Liver (tissue), 9 donors: ENCODE measurements around the gene FIGLA. TPM values are rescaled to one million over a fixed set of nuclear protein-coding genes. Genes with fewer than 3 reads are reported as not detected.

Experiments used
- DNase-seq: peaks from one replicate; pipeline ENCODE4 v3.0.0-alpha.2; 2017; ENCODE audit warnings: low spot score
- H3K27ac ChIP-seq, 2 donors: one replicate each; pipeline ENCODE4 v1.7.0; 2013; ENCODE audit warnings: inconsistent platforms in 2 of 2, low read length in 2 of 2, control low read depth in 1 of 2, low read depth in 1 of 2, mild to moderate bottlenecking in 1 of 2
- H3K27me3 ChIP-seq, 4 donors: one replicate each; pipeline versions ENCODE4 v1.6.1 to v1.7.0; 2013; ENCODE audit warnings: low read length in 3 of 4, inconsistent platforms in 1 of 4, mild to moderate bottlenecking in 1 of 4, moderate library complexity in 1 of 4; ENCODE audit not compliant: control insufficient read depth in 4 of 4, insufficient read depth in 4 of 4
- H3K36me3 ChIP-seq, 4 donors: one replicate each; pipeline versions ENCODE4 v1.6.1 to v1.7.0; 2013; ENCODE audit warnings: low read length in 3 of 4, mild to moderate bottlenecking in 3 of 4, low read depth in 1 of 4, moderate library complexity in 1 of 4; ENCODE audit not compliant: control insufficient read depth in 4 of 4, insufficient read depth in 3 of 4
- H3K4me1 ChIP-seq, 4 donors: one replicate each; pipeline versions ENCODE4 v1.6.1 to v1.7.0; 2013; ENCODE audit warnings: low read length in 3 of 4, mild to moderate bottlenecking in 3 of 4, moderate library complexity in 1 of 4; ENCODE audit not compliant: control insufficient read depth in 4 of 4, insufficient read depth in 4 of 4
- H3K4me3 ChIP-seq, 3 donors: one replicate each; pipeline versions ENCODE4 v1.6.1 to v1.7.0; 2013; ENCODE audit warnings: low read length in 3 of 3, control low read depth in 1 of 3, low read depth in 1 of 3, mild to moderate bottlenecking in 1 of 3
- H3K9ac ChIP-seq, 2 donors: one replicate each; pipeline ENCODE4 v1.7.0; 2013; ENCODE audit warnings: low read length in 2 of 2, mild to moderate bottlenecking in 2 of 2, moderate library complexity in 2 of 2, control low read depth in 1 of 2, low read depth in 1 of 2
- H3K9me3 ChIP-seq, 4 donors: one replicate each; pipeline versions ENCODE4 v1.6.1 to v1.7.0; 2013; ENCODE audit warnings: low read length in 3 of 4; ENCODE audit not compliant: control insufficient read depth in 4 of 4
- ATF3 ChIP-seq: IDR thresholded peaks from 2 replicates; pipeline ENCODE4 v1.6.1; 2016; ENCODE audit warnings: antibody characterized with exemption
- CTCF ChIP-seq: fragments of 150-350 bp; IDR thresholded peaks from 2 replicates; pipeline ENCODE4 v1.5.1; 2017; ENCODE audit warnings: improper control_type of control experiment, low read depth, low read length; ENCODE audit not compliant: missing input control
- EGR1 ChIP-seq, 2 donors: IDR thresholded peaks; 2 replicates each; pipeline ENCODE4 v1.6.1; 2016 to 2018; ENCODE audit warnings: antibody characterized with exemption in 2 of 2, low read depth in 2 of 2
- FOXA1 ChIP-seq: IDR thresholded peaks from 2 replicates; pipeline ENCODE4 v1.6.1; 2016; ENCODE audit warnings: antibody characterized with exemption
- FOXA2 ChIP-seq: IDR thresholded peaks from 2 replicates; pipeline ENCODE4 v1.6.1; 2016; ENCODE audit warnings: antibody characterized with exemption
- GABPA ChIP-seq, 2 donors: IDR thresholded peaks in 1 of 2; conservative IDR thresholded peaks in 1 of 2; 2 replicates each; pipeline ENCODE4 v1.6.1; 2016; ENCODE audit warnings: antibody characterized with exemption in 2 of 2, mild to moderate bottlenecking in 1 of 2, moderate library complexity in 1 of 2
- HNF4A ChIP-seq, 2 donors: conservative IDR thresholded peaks; 2 replicates each; pipeline ENCODE4 v1.6.1; 2016; ENCODE audit warnings: antibody characterized with exemption in 2 of 2, mild to moderate bottlenecking in 2 of 2
- HNF4G ChIP-seq: IDR thresholded peaks from 2 replicates; pipeline ENCODE4 v1.6.1; 2016; ENCODE audit warnings: antibody characterized with exemption
- JUND ChIP-seq, 2 donors: IDR thresholded peaks; 2 replicates each; pipeline ENCODE4 v1.6.1; 2016; ENCODE audit warnings: antibody characterized with exemption in 2 of 2
- MAX ChIP-seq: IDR thresholded peaks from 2 replicates; pipeline ENCODE4 v1.6.1; 2016; ENCODE audit warnings: antibody characterized with exemption
- NR2F2 ChIP-seq: IDR thresholded peaks from 2 replicates; pipeline ENCODE4 v1.6.1; 2016; ENCODE audit warnings: antibody characterized with exemption
- RAD21 ChIP-seq, 2 donors: IDR thresholded peaks; 2 replicates each; pipeline ENCODE4 v1.6.1; 2016; ENCODE audit warnings: antibody characterized with exemption in 2 of 2, mild to moderate bottlenecking in 2 of 2
- RXRA ChIP-seq, 2 donors: IDR thresholded peaks; 2 replicates each; pipeline ENCODE4 v1.6.1; 2017 to 2018; ENCODE audit warnings: antibody characterized with exemption in 2 of 2, mild to moderate bottlenecking in 1 of 2
- SP1 ChIP-seq: IDR thresholded peaks from 2 replicates; pipeline ENCODE4 v1.6.1; 2018; ENCODE audit warnings: antibody characterized with exemption, mild to moderate bottlenecking
- TAF1 ChIP-seq: conservative IDR thresholded peaks from 2 replicates; pipeline ENCODE4 v1.6.1; 2016; ENCODE audit warnings: antibody characterized with exemption, mild to moderate bottlenecking
- YY1 ChIP-seq: IDR thresholded peaks from 2 replicates; pipeline ENCODE4 v1.6.1; 2016; ENCODE audit warnings: antibody characterized with exemption, mild to moderate bottlenecking
- WGBS: extraction: QIAGEN DNeasy Blood & Tissue Kit; methylation state at CpG from one replicate; pipeline ENCODE4 v1.1.7; 2013; 5-methylcytosine and 5-hydroxymethylcytosine counted together
- polyA plus RNA-seq, 2 donors: library from polyadenylated mRNA; stranded (reverse) in 1 of 2; unstranded in 1 of 2; fragments of 200-250 nt in 1 of 2; fragments of >200 nt in 1 of 2; fragmentation: Nextera tagmentation in 1 of 2; extraction: Ambion mirVana in 1 of 2; gene quantifications; one replicate each; pipeline versions ENCODE4 v1.2.1 to v1.2.3, GENCODE V29; 2013 to 2015
- total RNA-seq, 2 donors: library from RNA; depleted of rRNA; stranded (reverse); fragments of >200 nt; gene quantifications; one replicate each; pipeline ENCODE4 v1.2.3, GENCODE V29; 2014
- donor health status: healthy.
- donor health status: healthy.
- donor health status: healthy.
- donor health status: healthy.
- donor health status: healthy.

FIGLA gene
- total and polyA plus RNA-seq, 4 donors: not detected

GRCh38 chr2:70767079-70767698 is 23.3 kb downstream of the FIGLA start:
- no peak for DNase-seq
- no peak overlapping the region for H3K27ac ChIP-seq

GRCh38 chr2:70766357-70767078 is 23.9 kb downstream of the FIGLA start:
- H3K4me1 ChIP-seq: peaks cover 3 to 13% (median 10%) of the 10 kb centered on the region in 4 donors
- H3K9me3 ChIP-seq: no peaks in the 10 kb centered on the region
- H3K27me3 ChIP-seq: peaks cover 0 to 11% (median 2%) of the 10 kb centered on the region in 4 donors
- TF ChIP-seq CTCF (no peak), HNF4A (conservative IDR thresholded peaks at IDR 0.05) (no peak), FOXA1 (no peak), EGR1 (IDR thresholded peaks at IDR 0.05; ENCODE audit: low read depth in 2 of 2) (no peak), JUND (IDR thresholded peaks at IDR 0.05) (no peak), MAX (no peak), FOXA2 (no peak), GABPA (IDR thresholded peaks at IDR 0.05 in 1 of 2, conservative IDR thresholded peaks at IDR 0.05 in 1 of 2) (no peak), TAF1 (no peak), HNF4G (no peak), RXRA (IDR thresholded peaks at IDR 0.05) (no peak), RAD21 (IDR thresholded peaks at IDR 0.05) (no peak), NR2F2 (no peak), SP1 (no peak)
- no peaks in the 10 kb centered on the region for H3K36me3 ChIP-seq
- H3K9ac ChIP-seq: no peak overlapping the region
- no peak overlapping the region for H3K27ac ChIP-seq
- H3K4me3 ChIP-seq: peak overlapping the region in 1 of 3 donors; percentile 40
- 13% methylated on average over 7 of the region's 7 CpGs for WGBS
- no peak for DNase-seq

More at GRCh38 chr2:70767079-70767698, 23.3 kb downstream of the FIGLA start:
- Histone ChIP-seq H3K9ac (no peak overlapping the region), H3K4me3 (peak overlapping the region in 1 of 3 donors; percentile 40), H3K27me3 (peaks cover 0 to 11% (median 2%) of the 10 kb centered on the region in 4 donors), H3K9me3 (no peaks in the 10 kb centered on the region), H3K4me1 (peaks cover 3 to 13% (median 10%) of the 10 kb centered on the region in 4 donors), H3K36me3 (no peaks in the 10 kb centered on the region)
- TF ChIP-seq EGR1 (IDR thresholded peaks at IDR 0.05; ENCODE audit: low read depth in 2 of 2) (no peak), ATF3 (no peak), YY1 (no peak), TAF1 (no peak), CTCF (no peak), GABPA (IDR thresholded peaks at IDR 0.05 in 1 of 2, conservative IDR thresholded peaks at IDR 0.05 in 1 of 2) (no peak), HNF4A (conservative IDR thresholded peaks at IDR 0.05) (no peak), JUND (IDR thresholded peaks at IDR 0.05) (no peak)
- 4% methylated on average over 51 of the region's 51 CpGs for WGBS
